EH (cell line): Measurements from ENCODE around the gene NEDD1.
A peak's percentile ranks its signal among the peaks of the same experiment; 100 is the strongest.

Experiments used
- DNase-seq: peaks from one replicate; pipeline ENCODE4 v3.0.0-alpha.2; 2015; ENCODE audit warnings: low read depth

Gene NEDD1

GRCh38 chr12:96902076-96902475 is 5.0 kb upstream of the NEDD1 start:
- no peak for DNase-seq

- DNase-seq = no peak
These were observed 584 bp upstream of the NEDD1 start for GRCh38 chr12:96906498-96906848.

GRCh38 chr12:96907671-96908422 is 790 bp downstream of the NEDD1 start:
- peak; percentile 50 for DNase-seq

GRCh38 chr12:96908423-96908675 is 1.3 kb downstream of the NEDD1 start:
- no peak for DNase-seq

- no peak for DNase-seq
These were observed 5.2 kb downstream of the NEDD1 start for GRCh38 chr12:96912261-96912660.

GRCh38 chr12:96912943-96913342 is 5.9 kb downstream of the NEDD1 start:
- DNase-seq = no peak

GRCh38 chr12:96919510-96920210 is 12.6 kb downstream of the NEDD1 start:
- DNase-seq = no peak

GRCh38 chr12:96948782-96949181 is 41.7 kb downstream of the NEDD1 start:
- no peak for DNase-seq

GRCh38 chr12:96979532-96979931 is 72.5 kb downstream of the NEDD1 start:
- DNase-seq = no peak

- DNase-seq = peak; percentile 89
These were observed 73.9 kb downstream of the NEDD1 start for GRCh38 chr12:96980991-96981414.

GRCh38 chr12:96981911-96982310 is 74.9 kb downstream of the NEDD1 start:
- no peak for DNase-seq

- no peak for DNase-seq
These were observed 75.6 kb downstream of the NEDD1 start for GRCh38 chr12:96982671-96983070.

- DNase-seq = peak; percentile 22
These were observed 78.7 kb downstream of the NEDD1 start for GRCh38 chr12:96985515-96986362.

- DNase-seq = peak; percentile 44
These were observed 79.9 kb downstream of the NEDD1 start for GRCh38 chr12:96986883-96987523.

- DNase-seq = no peak
These were observed 81.9 kb downstream of the NEDD1 start for GRCh38 chr12:96988919-96989318.

GRCh38 chr12:96989916-96990315 is 82.9 kb downstream of the NEDD1 start:
- DNase-seq = no peak

- DNase-seq = no peak
These were observed 87.8 kb downstream of the NEDD1 start for GRCh38 chr12:96994900-96995299.

- no peak for DNase-seq
These were observed 88.8 kb downstream of the NEDD1 start for GRCh38 chr12:96995861-96996260.

- no peak for DNase-seq
These were observed 90.9 kb downstream of the NEDD1 start for GRCh38 chr12:96997797-96998484.

- no peak for DNase-seq
These were observed 96.2 kb downstream of the NEDD1 start for GRCh38 chr12:97003276-97003675.
